ENCODE results near the gene DNAH8.

DNA sequence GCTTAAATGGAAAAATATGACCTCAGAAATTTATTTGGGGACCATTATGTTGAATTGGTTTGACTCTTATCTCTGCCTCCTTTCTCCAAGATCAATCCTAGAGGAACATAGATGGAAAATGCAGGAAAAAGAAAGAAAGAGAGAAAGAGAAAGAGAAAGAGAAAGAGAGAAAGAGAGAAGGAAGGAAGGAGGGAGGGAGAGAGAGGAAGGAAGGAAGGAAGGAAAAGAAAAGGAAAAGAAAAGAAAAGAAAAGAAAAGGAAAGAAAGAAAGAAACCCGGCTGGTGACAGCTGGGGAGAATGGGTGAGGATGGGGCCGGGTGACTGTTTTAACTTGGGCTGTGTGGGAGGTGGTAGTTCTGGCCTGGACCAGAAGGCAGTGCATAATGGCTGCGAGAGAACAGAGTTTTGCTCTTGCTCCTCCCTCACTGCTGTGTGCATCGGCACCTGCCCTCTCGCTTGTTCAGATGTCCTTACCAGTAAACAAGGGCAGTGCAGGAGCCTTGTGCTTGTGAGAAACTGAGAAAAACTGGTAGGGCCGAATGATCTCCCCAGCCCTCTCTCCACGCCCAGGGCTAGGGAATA is 36.8 kb upstream of the DNAH8 start:
- TF ChIP-seq CTCF (IDR thresholded peaks at IDR 0.05) (no peak), POLR2A (IDR thresholded peaks at IDR 0.05) (no peak)

Data from testis (tissue), 2 donors.